ENCODE measurements around the gene PGAP6. TPM values are rescaled to one million over a fixed set of nuclear protein-coding genes. Genes with fewer than 3 reads are reported as not detected.
"Not testable (repeated sequence)": the region's sequence is repeated elsewhere in the genome, so short reads cannot be mapped to it uniquely, and the experiment has no call there.

The PGAP6 gene
- total RNA-seq, 2 donors from 2014 or later, result 39.4 to 46.8 TPM

DNA sequence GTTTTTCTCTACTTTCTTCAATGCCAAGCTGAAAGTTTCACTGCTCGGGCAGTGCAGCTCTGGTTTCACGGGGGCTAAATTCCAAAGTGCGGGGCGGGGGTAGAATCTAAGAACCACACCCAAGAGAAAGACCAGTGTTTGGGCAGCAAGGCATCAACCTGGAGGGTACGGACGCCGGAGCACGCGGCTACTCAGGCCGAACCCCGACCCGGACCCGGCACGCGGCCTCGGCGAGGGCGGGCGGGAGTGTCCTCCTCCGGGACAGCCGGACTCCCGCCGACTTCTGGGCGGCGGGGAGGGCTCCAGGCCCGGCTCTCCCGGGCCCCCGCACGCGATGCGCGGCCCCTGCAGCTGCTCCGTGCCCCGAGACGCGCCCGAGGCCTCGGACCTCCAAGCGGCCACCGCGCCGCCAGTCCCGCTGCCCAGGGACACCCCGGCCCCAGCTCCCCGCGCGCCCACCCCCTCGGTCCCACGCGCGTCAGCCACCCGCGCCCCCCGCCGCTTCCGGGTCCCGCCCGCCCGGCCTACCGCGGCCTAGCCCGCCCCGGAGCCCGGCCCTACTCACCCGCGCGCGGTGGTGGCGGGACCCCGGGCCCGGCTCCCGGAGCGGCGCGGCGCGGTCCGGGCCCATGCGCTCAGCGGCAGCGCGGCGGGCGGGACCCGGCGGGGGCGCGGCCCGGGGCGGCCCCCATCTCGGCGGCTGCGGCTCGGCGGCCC is 29.8 kb downstream of the PGAP6 start:
- H3K27ac Mint-ChIP-seq, result peak overlapping the region; percentile 55 to 79
- DNase-seq (ENCODE audit: low spot score), result no peak
- peak; percentile 37 to 51 for ATAC-seq
- H3K4me3 Mint-ChIP-seq, result peak overlapping the region; percentile 84
- H3K27me3 Mint-ChIP-seq, result no peaks in the 10 kb centered on the region
- peaks cover 42 to 52% of the 10 kb centered on the region in 2 donors for H3K4me1 Mint-ChIP-seq (ENCODE audit: low read depth in 2 of 2)
- H3K36me3 Mint-ChIP-seq, result no peaks in the 10 kb centered on the region
- no peaks in the 10 kb centered on the region for H3K9me3 Mint-ChIP-seq

GRCh38 chr16:350203-350602 is 31.6 kb downstream of the PGAP6 start:
- DNase-seq (ENCODE audit: low spot score) (no peak), ATAC-seq (no peak)
- Mint-ChIP-seq H3K36me3 (no peaks in the 10 kb centered on the region), H3K9me3 (no peaks in the 10 kb centered on the region), H3K4me1 (ENCODE audit: low read depth in 2 of 2) (peaks cover 59 to 61% of the 10 kb centered on the region in 2 donors), H3K27me3 (no peaks in the 10 kb centered on the region), H3K4me3 (peak overlapping the region; percentile 84), H3K27ac (peak overlapping the region; percentile 21 to 22)

GRCh38 chr16:349211-349610 is 32.6 kb downstream of the PGAP6 start:
- H3K4me1 Mint-ChIP-seq (ENCODE audit: low read depth in 2 of 2), result peaks cover 62 to 63% of the 10 kb centered on the region in 2 donors
- no peaks in the 10 kb centered on the region for H3K27me3 Mint-ChIP-seq
- DNase-seq (ENCODE audit: low spot score) (no peak), ATAC-seq (no peak)
- no peaks in the 10 kb centered on the region for H3K36me3 Mint-ChIP-seq
- H3K4me3 Mint-ChIP-seq, result peak overlapping the region; percentile 84
- H3K27ac Mint-ChIP-seq, result peak overlapping the region in 1 of 2 donors; percentile 43
- H3K9me3 Mint-ChIP-seq, result no peaks in the 10 kb centered on the region

GRCh38 chr16:348495-348894 is 33.3 kb downstream of the PGAP6 start:
- H3K27ac Mint-ChIP-seq; H3K27me3 Mint-ChIP-seq; DNase-seq (ENCODE audit: low spot score); ATAC-seq; H3K36me3 Mint-ChIP-seq; H3K9me3 Mint-ChIP-seq; H3K4me3 Mint-ChIP-seq: not testable (repeated sequence)
- H3K4me1 Mint-ChIP-seq (ENCODE audit: low read depth in 2 of 2), result peaks cover 55 to 58% of the 10 kb centered on the region in 2 donors

- DNase-seq (ENCODE audit: low spot score), result no peak
- Mint-ChIP-seq H3K4me1 (ENCODE audit: low read depth in 2 of 2) (peaks cover 66 to 70% of the 10 kb centered on the region in 2 donors), H3K27me3 (no peaks in the 10 kb centered on the region), H3K36me3 (no peaks in the 10 kb centered on the region), H3K9me3 (no peaks in the 10 kb centered on the region), H3K27ac (peak overlapping the region in 1 of 2 donors; percentile 69), H3K4me3 (peak overlapping the region; percentile 25)
- ATAC-seq, result no peak
These were observed 34.6 kb downstream of the PGAP6 start for GRCh38 chr16:347203-347602.

- H3K36me3 Mint-ChIP-seq, result no peaks in the 10 kb centered on the region
- no peak for ATAC-seq
- H3K27me3 Mint-ChIP-seq, result no peaks in the 10 kb centered on the region
- no peaks in the 10 kb centered on the region for H3K9me3 Mint-ChIP-seq
- DNase-seq (ENCODE audit: low spot score), result no peak
- H3K4me1 Mint-ChIP-seq (ENCODE audit: low read depth in 2 of 2), result peaks cover 72 to 75% of the 10 kb centered on the region in 2 donors
- no peak overlapping the region for H3K4me3 Mint-ChIP-seq
- no peak overlapping the region for H3K27ac Mint-ChIP-seq
These were observed 35.2 kb downstream of the PGAP6 start for GRCh38 chr16:346587-346986.

DNA sequence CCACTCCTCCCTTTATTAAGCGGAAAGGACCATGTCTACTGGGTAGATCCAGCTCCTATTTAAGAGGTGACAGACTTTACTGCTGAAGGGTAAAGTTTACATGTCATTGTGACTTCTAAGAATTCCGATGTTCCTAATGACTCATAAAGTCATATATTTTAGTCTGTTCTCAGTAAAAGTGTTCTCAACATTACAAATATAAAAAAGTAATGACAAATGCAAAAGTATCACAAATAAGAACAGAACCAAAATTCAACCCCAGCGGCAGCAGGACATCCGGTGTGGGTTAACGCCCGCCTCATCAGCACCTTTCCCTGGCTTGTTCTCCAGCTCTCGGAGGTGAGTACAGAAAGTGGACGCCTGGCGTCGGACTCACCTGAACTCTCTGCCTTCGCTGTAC is 36.0 kb downstream of the PGAP6 start:
- Mint-ChIP-seq H3K36me3 (no peaks in the 10 kb centered on the region), H3K27ac (no peak overlapping the region), H3K27me3 (no peaks in the 10 kb centered on the region), H3K4me1 (ENCODE audit: low read depth in 2 of 2) (peaks cover 73 to 75% of the 10 kb centered on the region in 2 donors), H3K9me3 (no peaks in the 10 kb centered on the region), H3K4me3 (peak overlapping the region; percentile 71)
- DNase-seq (ENCODE audit: low spot score), result no peak
- ATAC-seq, result peak; percentile 20 to 76

DNA sequence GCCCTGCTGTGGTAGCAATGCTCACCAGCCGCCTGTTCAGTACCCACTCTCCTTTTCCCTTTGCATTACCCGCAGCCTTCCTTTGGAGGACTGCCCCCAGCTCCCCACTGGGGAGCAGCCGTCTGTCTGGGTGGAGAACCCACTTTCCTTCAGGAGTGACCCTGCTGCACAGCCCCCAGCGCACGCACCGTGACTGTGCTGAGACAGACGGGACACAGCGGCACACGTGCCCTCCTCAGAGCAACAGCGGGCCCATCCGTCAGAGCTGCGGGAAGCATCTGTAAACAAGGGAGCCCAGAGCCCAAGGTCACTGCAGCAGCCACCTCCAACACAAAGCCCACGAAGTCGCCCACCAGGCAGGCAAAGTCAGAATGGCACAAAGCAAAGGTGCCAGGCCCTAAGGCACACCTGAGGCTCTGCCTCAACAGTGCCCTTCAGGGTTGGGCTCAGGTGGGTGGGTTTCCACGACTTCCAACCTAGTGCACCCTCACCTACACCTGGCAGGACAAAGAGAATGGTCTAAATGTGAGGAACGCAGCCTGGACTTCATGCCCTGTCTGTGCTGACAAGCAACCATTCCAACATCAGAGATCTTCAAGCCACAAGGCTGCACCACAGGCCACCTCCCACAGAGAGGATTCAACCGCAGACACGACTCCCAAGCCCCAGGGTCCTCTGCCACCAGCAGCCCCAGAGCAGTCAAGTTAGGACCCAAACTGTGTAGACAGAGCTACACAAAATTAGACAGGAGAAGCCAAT is 39.1 kb downstream of the PGAP6 start:
- Mint-ChIP-seq H3K27ac (peak overlapping the region; percentile 38 to 39), H3K4me3 (peak overlapping the region; percentile 59), H3K27me3 (no peaks in the 10 kb centered on the region), H3K9me3 (no peaks in the 10 kb centered on the region), H3K4me1 (ENCODE audit: low read depth in 2 of 2) (peaks cover 64 to 65% of the 10 kb centered on the region in 2 donors), H3K36me3 (no peaks in the 10 kb centered on the region)
- no peak for DNase-seq (ENCODE audit: low spot score)
- no peak for ATAC-seq

DNA sequence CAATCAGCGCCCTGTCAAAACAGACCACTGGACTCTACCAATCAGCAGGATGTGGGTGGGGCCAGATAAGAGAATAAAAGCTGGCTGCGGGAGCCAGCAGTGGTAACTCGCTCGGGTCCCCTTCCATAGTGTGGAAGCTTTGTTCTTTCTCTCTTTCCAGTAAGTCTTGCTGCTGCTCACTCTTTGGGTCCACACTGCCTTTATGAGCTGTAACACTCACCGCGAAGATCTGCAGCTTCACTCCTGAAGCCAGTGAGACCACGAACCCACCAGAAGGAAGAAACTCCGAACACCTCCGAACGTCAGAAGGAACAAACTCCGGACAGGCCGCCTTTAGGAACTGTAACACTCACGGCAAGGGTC is 39.8 kb downstream of the PGAP6 start:
- not testable (repeated sequence) for ATAC-seq; H3K27me3 Mint-ChIP-seq; H3K9me3 Mint-ChIP-seq; DNase-seq (ENCODE audit: low spot score); H3K36me3 Mint-ChIP-seq
- peak overlapping the region; percentile 39 to 72 for H3K27ac Mint-ChIP-seq
- H3K4me3 Mint-ChIP-seq, result peak overlapping the region; percentile 59
- H3K4me1 Mint-ChIP-seq (ENCODE audit: low read depth in 2 of 2), result peaks cover 57 to 59% of the 10 kb centered on the region in 2 donors

DNA sequence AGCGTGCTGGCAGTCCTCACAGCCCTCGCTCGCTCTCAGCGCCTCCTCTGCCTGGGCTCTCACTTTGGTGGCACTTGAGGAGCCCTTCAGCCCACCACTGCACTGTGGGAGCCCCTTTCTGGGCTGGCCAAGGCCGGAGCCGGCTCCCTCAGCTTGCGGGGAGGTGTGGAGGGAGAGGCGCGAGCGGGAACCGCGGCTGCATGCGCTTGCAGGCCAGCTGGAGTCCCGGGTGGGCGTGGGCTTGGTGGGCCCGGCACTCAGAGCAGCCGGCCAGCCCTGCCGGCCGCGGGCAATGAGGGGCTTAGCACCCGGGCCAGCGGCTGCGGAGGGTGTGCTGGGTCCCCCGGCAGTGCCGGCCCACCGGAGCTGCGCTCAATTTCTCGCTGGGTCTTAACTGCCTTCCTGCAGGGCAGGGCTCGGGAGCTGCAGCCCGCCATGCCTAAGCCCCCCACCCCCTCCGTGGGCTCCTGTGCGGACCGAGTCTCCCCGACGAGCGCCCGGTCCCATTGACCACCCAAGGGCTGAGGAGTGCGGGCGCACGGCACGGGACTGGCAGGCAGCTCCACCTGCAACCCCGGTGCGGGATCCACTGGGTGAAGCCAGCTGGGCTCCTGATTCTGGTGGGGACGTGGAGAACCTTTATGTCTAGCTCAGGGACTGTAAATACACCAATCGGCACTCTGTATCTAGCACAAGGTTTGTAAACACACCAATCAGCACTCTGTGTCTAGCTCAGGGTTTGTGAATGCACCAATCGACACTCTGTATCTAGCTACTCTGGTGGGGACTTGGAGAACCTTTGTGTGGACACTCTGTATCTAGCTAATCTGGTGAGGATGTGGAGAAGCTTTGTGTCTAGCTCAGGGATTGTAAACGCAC is 40.4 kb downstream of the PGAP6 start:
- H3K27ac Mint-ChIP-seq, result peak overlapping the region; percentile 39 to 72
- H3K27me3 Mint-ChIP-seq; H3K9me3 Mint-ChIP-seq; ATAC-seq; DNase-seq (ENCODE audit: low spot score); H3K36me3 Mint-ChIP-seq: not testable (repeated sequence)
- H3K4me1 Mint-ChIP-seq (ENCODE audit: low read depth in 2 of 2), result peaks cover 55% of the 10 kb centered on the region in 2 donors
- peak overlapping the region; percentile 59 for H3K4me3 Mint-ChIP-seq

- Mint-ChIP-seq H3K27me3 (no peaks in the 10 kb centered on the region), H3K36me3 (no peaks in the 10 kb centered on the region), H3K9me3 (no peaks in the 10 kb centered on the region), H3K4me1 (ENCODE audit: low read depth in 2 of 2) (peaks cover 55% of the 10 kb centered on the region in 2 donors), H3K27ac (peak overlapping the region; percentile 33 to 56), H3K4me3 (peak overlapping the region; percentile 60)
- DNase-seq (ENCODE audit: low spot score), result no peak
- ATAC-seq, result no peak
These were observed 41.2 kb downstream of the PGAP6 start for GRCh38 chr16:340370-341091.

DNA sequence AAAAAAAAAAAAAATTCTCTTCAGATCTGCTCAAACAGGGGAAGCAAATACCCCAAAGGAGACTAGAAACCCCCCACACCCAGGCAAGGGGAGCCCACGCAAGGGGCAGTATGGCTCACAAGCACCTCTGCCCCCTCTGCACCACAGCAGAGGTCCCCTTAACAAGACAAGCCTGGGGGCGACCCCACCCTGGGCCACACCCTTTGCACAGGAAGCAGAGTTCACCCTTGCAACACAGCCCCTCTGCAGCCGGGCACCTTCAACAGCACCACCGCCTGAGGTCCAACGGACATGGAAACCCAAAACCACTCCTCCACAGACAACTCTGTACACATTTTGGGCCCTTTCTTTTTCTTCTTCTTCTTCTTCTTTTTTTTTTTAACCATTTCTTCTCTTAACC is 42.1 kb downstream of the PGAP6 start:
- peaks cover 54 to 55% of the 10 kb centered on the region in 2 donors for H3K4me1 Mint-ChIP-seq (ENCODE audit: low read depth in 2 of 2)
- H3K27ac Mint-ChIP-seq, result peak overlapping the region; percentile 33 to 56
- no peaks in the 10 kb centered on the region for H3K27me3 Mint-ChIP-seq
- ATAC-seq (peak; percentile 62 to 70), DNase-seq (ENCODE audit: low spot score) (no peak)
- no peaks in the 10 kb centered on the region for H3K9me3 Mint-ChIP-seq
- H3K36me3 Mint-ChIP-seq, result no peaks in the 10 kb centered on the region
- peak overlapping the region; percentile 60 for H3K4me3 Mint-ChIP-seq

- Mint-ChIP-seq H3K4me3 (no peak overlapping the region), H3K27ac (peak overlapping the region; percentile 27 to 46)
- DNase-seq (ENCODE audit: low spot score), result no peak
These were observed 43.7 kb downstream of the PGAP6 start for GRCh38 chr16:337975-338575.

More at GRCh38 chr16:337975-338575, 43.7 kb downstream of the PGAP6 start:
- no peaks in the 10 kb centered on the region for H3K27me3 Mint-ChIP-seq
- H3K4me1 Mint-ChIP-seq (ENCODE audit: low read depth in 2 of 2), result peaks cover 62 to 64% of the 10 kb centered on the region in 2 donors
- peak; percentile 41 to 54 for ATAC-seq
- no peaks in the 10 kb centered on the region for H3K9me3 Mint-ChIP-seq
- no peaks in the 10 kb centered on the region for H3K36me3 Mint-ChIP-seq
